NCI-H2081 (cell line): ENCODE measurements around the gene NCKAP5L.
"Not testable (repeated sequence)": the region's sequence is repeated elsewhere in the genome, so short reads cannot be mapped to it uniquely, and the experiment has no call there.

ENCODE experiments used
- DNase-seq, 2 experiments: peaks; one replicate each; lab custom pipeline; 2025; lab: John Stamatoyannopoulos, UW

The NCKAP5L gene

GRCh38 chr12:49800421-49801140 lies 27.6 kb downstream of the NCKAP5L start:
- no peak for DNase-seq

GRCh38 chr12:49798934-49799333 lies 29.3 kb downstream of the NCKAP5L start:
- DNase-seq = no peak

- no peak for DNase-seq
Measured at GRCh38 chr12:49798248-49798647, 30.0 kb downstream of the NCKAP5L start.

- no peak for DNase-seq
Measured at GRCh38 chr12:49797449-49797776, 30.8 kb downstream of the NCKAP5L start.

GRCh38 chr12:49796606-49797448 lies 31.4 kb downstream of the NCKAP5L start:
- DNase-seq = no peak

DNA sequence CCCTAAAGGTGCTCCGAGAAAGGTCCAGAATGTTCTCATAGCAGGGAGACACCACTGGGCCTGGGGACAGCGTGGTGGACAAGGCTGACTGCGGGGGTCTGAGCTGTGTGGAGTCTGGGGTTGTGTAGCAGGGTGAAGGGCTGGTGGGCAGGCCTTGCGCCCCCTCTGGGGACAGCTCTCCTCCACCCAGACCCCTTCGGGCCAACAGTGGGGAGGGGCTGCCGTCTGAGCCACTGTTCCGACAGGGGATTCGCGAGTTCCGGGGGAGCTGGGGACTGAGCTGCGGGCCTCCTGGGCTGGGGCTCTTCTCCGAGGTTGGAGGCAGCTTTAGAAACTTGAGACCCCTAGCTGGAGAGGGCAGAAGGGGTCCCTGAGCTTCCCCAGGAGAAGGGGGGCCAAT lies 32.1 kb downstream of the NCKAP5L start:
- no peak for DNase-seq

DNA sequence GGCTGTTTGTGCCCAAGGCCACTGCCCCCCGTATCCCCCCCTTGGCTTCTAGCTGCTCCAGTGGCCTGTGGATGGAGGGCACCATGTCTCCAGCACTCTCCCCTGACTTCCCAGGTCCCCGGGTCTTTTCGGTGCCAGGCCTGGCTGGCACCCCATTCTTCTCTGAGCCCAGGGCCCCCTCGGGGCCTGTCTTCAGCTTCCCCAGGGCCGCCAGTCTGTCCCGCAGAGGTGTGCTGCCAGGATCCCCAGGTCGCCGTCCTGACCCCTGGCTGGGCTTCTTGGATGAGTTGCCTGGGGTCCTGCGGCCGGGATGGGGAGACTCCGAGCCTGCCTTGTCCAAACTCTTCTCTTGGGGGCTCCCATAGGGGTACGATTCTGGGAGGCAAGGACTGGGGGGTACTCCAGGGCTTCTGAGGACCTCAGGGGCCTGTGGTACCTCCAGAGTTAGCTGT lies 32.5 kb downstream of the NCKAP5L start:
- no peak for DNase-seq

DNA sequence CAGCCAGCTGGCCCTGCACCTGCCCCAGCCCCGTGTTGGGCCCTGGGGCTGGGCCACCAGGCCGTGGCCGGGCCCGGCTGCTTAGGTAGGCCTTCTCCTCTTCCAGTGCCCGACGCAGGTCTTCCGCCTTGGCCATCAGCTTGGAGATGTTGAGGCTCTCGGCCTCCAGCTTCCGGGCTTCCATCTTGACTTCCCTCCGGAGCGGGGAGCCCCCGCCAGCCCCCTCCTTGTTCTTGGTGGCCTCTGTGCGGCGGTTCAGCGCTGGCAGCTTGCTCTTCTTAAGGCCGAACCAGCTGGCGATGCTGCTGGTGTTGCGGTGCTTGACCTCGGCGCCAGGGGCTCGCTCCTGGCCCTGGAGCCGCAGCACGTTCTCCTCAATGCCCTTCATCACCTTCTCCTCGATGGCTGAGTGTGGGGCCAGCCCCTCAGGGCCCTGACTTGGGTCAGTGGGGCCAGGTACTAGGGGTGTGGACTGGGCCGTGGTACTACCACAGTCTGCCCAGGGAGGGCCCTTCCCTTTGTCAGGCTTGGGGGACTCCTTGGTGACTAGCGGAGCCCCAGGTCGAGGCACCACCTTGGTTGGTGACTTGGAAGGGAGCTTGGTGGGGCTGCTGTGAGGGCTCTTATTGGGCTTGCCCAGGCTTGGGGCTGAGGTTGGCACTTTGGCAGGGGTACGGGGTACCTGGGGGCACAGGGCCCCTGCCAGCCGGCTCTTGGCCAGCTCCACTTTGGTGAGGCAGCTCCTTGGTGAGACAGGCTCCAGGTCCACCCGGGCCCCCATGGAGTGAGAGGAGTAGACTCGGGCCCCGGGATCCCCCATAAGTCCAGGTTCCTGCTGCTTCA lies 33.2 kb downstream of the NCKAP5L start:
- DNase-seq = no peak

DNA sequence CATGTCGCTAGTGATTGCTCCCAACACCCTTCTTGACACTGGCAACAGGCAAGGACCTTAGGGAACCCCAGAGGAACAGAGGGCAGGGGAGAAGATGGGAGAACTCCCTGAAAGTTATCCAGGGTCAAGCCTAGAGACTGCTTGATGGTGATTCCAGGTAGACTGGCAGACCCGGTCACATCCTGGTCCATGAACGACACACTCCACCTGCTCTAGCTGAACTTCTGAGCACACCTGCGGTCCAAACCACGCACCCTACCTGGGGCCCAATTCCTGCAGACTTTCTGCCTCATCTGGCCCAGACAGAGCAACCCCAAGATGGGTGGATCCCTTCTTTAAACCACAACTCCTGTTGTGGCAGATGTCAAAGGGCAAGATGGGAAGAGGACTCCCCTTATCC lies 34.2 kb downstream of the NCKAP5L start:
- DNase-seq = no peak

DNA sequence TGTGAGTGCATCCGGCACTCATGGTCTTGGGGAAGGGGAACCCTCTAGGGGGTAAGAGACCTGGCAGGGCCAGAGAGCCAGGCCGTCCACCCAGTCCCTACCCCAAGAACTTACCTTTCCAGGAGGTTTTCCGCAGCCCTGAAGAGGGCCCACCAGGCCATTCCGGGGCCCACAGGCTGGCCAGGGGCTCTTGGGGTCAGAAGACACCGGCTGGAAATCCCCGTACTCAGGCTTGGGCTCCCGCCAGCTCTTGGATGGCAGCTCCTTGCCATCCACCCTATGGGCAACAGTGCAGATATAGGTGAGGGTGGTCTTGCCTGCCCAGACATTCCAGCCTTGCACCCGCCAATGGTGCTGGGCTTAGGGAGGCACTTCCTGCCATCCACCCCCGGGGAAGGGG lies 34.6 kb downstream of the NCKAP5L start:
- DNase-seq = no peak

DNA sequence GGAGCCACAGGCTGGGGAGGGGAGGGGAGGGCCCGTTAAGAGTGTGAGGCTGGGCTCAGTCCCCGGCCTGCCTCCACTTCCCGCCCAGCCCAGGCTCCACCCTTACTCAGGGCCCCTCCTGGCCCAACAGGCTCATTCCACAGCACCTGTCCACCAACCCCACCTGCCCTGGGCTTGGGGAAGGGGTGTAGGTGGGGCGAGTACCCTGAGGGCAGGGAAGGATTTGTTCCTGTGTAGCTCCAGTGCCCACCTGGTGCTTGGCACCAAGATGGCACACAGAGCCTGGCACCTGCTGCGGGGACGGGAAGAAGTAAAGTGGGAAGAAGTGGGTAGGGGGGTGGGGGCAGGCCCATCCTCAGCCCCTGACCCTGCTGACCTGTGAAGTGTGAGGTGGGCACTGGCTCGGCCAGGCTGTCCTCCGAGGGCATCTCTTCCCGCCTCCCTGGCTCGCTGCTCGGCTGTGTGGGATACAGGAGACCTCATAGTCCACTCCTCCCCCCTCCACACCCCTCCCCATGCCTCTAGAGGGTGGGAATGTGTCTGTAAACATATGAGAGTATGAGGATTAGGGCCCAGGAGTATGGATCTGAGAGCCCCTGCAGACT lies 35.1 kb downstream of the NCKAP5L start:
- DNase-seq = no peak

- DNase-seq = no peak
Measured at GRCh38 chr12:49792181-49792970, 35.8 kb downstream of the NCKAP5L start.

DNA sequence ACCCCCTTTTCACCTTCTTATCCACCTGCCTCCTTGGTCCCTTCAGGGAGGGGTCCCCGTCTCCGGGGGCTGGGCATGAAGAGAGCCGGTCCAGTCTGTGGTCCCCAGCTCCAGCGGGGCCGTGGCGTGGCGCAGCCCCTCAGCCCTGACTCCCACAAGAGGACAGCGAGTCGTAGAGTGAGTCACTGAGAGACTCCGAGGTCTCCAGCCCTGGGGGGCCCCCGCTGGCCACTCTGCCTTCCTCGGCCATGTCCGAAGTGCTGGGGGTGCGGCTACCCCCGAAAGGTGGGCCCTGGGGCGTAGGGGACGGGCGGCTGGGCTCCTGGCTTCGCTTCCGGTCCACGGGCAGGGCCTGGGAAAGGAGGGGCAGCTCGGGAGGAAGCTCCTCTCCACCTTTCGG lies 36.5 kb downstream of the NCKAP5L start:
- no peak for DNase-seq

GRCh38 chr12:49790741-49791555 lies 37.3 kb downstream of the NCKAP5L start:
- no peak for DNase-seq

- peak in 1 of 2 experiments; percentile 11 for DNase-seq
Measured at GRCh38 chr12:49789992-49790391, 38.2 kb downstream of the NCKAP5L start.

- DNase-seq = no peak
Measured at GRCh38 chr12:49787672-49788071, 40.5 kb downstream of the NCKAP5L start.

DNA sequence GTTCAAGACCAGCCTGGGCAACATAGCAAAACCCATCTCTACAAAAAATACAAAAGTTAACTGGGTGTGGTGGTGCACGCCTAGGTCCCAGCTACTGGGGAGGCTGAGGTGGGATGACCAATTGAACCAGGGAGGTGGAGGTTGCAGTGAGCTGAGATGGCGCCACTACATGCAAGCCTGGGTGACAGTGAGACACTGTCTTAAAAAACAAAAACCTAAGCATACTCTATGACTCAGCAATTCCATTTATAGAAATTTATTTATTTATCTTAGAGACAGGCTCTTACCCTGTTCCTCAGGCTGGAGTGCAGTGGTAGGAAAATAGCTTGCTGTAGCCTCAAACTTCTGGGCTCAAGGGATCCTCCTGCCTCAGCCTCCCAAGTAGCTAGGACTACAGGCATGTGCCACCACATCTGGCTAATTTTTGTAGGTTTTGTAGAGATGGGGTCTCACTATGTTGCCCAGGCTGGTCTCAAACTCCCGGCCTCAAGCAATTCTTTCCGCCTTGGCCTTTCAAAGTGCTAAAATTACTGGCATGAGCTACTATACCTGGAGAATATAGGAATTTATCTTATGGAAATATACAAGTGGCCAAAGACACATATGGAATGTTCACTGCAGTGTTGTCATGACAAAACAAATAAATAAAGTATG lies 43.3 kb downstream of the NCKAP5L start:
- no peak for DNase-seq

GRCh38 chr12:49783917-49784676 lies 44.1 kb downstream of the NCKAP5L start:
- DNase-seq = no peak

GRCh38 chr12:49780914-49781313 lies 47.3 kb downstream of the NCKAP5L start:
- DNase-seq = not testable (repeated sequence)
